ENCODE data around the gene NAPSA.

GRCh38 chr19:50320051-50320450 lies 45.4 kb downstream of the NAPSA start:
- TF ChIP-seq POLR2AphosphoS5 (IDR thresholded peaks at IDR 0.05) (no peak), POLR2A (IDR thresholded peaks at IDR 0.05) (no peak), EP300 (IDR thresholded peaks at IDR 0.05; ENCODE audit: low read depth) (no peak)
- TF ChIP-seq, protein P1, sequence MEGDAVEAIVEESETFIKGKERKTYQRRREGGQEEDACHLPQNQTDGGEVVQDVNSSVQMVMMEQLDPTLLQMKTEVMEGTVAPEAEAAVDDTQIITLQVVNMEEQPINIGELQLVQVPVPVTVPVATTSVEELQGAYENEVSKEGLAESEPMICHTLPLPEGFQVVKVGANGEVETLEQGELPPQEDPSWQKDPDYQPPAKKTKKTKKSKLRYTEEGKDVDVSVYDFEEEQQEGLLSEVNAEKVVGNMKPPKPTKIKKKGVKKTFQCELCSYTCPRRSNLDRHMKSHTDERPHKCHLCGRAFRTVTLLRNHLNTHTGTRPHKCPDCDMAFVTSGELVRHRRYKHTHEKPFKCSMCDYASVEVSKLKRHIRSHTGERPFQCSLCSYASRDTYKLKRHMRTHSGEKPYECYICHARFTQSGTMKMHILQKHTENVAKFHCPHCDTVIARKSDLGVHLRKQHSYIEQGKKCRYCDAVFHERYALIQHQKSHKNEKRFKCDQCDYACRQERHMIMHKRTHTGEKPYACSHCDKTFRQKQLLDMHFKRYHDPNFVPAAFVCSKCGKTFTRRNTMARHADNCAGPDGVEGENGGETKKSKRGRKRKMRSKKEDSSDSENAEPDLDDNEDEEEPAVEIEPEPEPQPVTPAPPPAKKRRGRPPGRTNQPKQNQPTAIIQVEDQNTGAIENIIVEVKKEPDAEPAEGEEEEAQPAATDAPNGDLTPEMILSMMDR (IDR thresholded peaks at IDR 0.05), result no peak

Measured in transverse colon (tissue), 4 donors.